NCI-H187 treated with DMSO at 0.1 percent for 48 hours (cell line): ENCODE measurements around the gene ADGRG1.

Experiments
- DNase-seq: peaks from one replicate; lab custom pipeline; 2025; lab: John Stamatoyannopoulos, UW

Gene ADGRG1

GRCh38 chr16:57648581-57649442 lies 20.4 kb downstream of the ADGRG1 start:
- DNase-seq, result peak; percentile 12

DNA sequence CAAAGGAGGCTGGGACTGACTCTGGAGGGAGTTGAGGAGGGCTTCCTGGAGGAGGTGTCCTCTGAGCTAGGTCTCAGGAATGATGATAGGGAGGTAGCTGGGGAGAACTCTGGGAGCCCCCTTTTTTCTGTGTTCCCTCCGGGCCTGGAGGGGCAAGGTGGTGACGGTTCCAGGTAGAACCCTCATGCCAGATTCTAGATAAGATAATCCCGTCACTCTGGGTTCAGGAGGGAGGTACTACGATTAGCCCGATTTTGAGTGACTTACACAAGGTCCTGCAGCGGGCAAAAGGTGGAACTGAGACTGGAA lies 21.0 kb downstream of the ADGRG1 start:
- no peak for DNase-seq

DNA sequence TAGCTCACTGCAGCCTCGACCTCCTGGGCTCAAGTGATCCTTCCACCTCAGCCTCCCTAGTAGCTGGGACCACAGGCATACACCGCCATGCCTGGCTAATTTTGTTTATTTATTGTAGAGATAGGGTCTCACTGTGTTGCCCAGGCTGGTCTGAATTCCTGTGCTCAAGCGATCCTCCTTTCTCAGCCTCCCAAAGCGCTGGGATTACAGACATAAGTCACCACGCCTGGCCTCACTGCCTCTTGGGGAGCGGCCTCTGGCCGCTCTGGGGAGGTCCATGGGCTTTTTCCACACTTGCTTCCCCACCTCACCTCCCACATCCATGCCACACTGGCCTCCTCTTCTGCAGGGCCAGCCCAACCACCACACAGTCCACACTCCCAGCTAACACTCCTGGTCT lies 21.4 kb downstream of the ADGRG1 start:
- DNase-seq, result no peak

DNA sequence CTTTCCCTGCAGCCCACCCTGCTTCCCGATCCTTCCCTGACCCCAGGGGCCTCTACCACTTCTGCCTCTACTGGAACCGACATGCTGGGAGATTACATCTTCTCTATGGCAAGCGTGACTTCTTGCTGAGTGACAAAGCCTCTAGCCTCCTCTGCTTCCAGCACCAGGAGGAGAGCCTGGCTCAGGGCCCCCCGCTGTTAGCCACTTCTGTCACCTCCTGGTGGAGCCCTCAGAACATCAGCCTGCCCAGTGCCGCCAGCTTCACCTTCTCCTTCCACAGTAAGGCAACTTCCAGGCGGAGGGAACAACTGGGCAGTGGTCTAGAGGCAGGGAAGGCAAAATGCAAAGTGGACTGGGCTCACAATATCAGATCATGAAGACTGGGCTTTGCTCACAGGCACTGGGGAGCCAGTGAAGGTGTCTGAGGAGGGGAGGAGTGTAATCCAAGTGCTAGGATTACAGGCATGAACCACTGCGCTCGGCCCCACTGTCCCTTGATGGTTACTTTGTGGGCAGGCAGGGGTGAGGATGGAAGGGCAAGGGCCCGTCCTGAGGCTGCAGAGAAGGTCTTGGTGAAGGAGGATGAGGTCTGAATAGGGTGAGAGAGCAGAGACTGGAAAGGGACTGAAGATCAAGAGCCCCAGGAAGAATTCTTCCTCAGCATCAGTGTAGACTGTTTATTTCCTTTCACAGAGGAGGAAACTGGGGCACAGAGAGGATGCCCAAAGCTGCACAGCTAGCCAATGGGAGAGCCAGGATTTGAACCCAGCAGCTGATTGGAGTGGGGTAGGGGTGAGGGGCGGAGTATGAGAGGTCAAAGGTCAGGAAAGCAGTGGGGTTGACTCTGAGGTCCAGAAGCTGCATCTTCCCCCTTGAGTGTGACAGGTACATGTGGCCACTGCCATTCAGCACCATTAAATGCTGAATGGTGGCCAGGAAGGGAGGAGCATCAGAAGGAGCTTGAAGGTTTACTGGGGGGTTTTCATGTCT lies 23.2 kb downstream of the ADGRG1 start:
- DNase-seq, result no peak

GRCh38 chr16:57652695-57653471 lies 24.5 kb downstream of the ADGRG1 start:
- DNase-seq, result no peak

DNA sequence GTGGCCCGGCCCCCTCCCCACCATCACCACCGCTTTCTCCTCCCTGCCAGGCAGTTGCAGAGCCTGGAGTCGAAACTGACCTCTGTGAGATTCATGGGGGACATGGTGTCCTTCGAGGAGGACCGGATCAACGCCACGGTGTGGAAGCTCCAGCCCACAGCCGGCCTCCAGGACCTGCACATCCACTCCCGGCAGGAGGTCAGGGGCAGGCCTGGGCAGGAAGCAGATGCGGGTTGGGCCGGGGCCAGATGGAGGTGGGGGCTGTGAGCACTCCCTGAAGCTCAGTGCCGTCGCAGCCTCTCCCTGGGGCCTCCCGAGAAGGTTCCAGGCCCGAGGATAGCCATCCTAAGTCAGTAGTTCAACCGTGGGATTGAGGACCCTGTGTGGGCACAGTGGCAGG lies 25.5 kb downstream of the ADGRG1 start:
- no peak for DNase-seq

GRCh38 chr16:57656342-57656955 lies 28.0 kb downstream of the ADGRG1 start:
- no peak for DNase-seq

DNA sequence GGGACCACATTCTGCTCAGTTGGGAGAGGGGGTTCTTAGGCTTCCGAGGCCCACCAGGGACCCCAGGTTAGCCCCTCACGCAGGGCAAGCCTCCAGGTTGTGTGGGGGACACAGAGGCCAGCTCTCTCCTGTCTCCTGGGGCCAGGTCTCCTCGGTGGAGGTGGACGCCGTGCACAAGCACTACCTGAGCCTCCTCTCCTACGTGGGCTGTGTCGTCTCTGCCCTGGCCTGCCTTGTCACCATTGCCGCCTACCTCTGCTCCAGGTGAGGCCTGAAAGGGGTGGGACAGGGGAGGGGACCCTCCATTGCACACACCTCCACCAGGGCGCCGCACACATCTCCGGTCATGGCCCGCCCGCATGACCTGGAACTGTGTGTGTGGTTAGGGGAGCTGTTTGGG lies 28.8 kb downstream of the ADGRG1 start:
- no peak for DNase-seq

DNA sequence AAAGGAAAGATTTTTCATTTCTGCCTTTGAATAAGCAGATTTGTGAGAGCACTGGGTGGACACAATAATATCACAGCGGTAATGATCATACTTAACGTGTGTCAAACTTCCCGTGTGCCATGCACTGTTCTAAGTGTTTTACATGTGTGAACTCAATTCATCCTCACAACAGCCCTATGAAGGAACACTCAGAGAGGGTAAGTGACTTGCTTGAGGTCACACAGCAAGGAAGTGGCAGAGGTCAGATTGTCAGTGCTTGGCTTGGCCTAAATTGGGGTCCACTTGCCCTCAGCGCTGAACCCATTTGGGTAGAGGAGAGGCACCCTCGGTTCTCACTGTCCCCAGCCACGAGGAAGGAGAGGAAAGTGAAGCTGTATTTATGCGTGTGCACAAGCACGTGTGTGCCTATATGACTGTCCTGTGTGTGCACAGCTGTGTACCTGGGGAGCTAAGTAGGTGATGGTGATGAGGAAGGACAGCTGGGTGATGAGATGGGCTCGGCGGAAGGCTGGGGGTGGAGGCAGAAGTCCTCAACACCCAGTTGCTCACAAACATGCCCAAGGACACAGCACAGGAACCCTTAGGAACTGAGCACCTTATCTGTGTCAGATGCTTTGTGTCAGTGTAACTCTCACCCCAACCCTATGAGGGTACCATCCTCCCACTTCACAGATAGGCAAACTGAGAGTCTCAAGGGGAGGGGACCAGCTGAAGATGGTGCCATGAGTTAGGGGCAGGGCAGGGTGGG lies 29.9 kb downstream of the ADGRG1 start:
- DNase-seq, result no peak

DNA sequence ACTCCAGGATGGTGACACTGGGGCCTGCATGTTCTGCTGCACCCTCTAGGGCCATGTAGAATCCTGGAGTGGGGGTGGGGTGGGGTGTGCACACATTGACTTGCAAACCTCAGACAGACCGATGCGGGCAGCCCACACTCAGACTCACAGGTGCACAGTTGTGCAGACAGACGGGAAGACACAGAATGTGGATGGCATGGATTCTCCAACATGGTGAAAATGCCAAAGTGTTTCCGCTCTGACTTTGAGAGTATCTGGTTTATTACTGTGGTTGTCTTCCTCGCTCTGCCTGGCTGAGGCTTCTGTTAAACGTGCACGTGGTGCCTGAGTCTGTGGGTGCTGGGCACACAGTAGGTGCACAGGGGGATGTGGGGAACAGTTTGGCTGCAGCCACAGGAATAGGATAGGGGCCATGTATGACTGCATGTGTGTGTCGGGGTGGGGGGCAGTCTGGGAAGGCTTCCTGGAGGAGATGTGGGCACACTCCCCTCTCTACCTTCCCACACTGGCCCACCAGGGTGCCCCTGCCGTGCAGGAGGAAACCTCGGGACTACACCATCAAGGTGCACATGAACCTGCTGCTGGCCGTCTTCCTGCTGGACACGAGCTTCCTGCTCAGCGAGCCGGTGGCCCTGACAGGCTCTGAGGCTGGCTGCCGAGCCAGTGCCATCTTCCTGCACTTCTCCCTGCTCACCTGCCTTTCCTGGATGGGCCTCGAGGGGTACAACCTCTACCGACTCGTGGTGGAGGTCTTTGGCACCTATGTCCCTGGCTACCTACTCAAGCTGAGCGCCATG lies 30.6 kb downstream of the ADGRG1 start:
- no peak for DNase-seq

- no peak for DNase-seq
These were observed 32.5 kb downstream of the ADGRG1 start for GRCh38 chr16:57660715-57661463.

- DNase-seq, result no peak
These were observed 33.1 kb downstream of the ADGRG1 start for GRCh38 chr16:57661510-57661909.

DNA sequence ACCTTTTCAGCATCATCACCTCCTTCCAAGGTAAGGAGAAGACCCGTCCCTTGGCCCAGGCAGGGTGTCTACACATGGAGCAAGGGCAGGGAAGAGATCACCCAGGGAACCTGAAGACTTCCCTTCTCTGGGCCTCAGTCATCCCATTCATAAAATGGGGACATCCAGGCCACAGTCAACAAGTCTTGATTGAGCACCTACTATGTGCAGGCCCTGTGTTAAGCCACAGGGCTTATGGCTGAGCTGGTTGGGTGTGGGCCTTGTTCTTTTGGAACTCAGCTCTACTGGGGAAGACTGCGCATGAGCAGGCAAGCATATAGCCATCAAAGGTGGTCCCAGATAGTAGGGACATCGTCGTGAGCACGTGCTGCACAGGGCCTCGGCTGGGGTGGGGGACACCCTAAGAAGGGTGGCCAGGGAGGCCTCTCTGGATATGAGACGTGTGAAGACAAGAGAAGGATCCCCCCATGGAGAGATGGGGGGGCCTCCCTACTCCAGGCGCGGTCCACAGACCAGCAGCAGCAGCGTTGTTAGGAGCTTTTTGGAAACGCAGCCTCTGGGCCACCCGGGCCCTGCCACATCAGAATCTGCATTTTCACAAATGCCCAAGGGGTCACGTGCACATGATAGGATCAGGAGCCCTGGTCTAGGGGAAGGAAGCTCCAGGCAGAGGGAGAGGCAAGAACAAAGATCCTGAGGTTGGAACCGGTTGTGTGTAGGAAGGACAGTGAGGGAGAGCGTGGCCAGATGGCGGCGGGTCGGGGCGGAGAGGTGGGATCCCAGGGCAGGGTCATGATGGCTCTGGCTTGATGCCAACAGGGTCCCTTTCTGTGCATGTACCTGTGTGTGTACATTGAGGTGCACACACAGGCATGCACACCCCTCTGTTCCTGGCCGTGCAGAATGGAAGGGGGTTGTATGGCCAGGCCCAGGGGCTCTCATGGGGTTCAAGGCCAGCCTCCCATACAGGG lies 33.8 kb downstream of the ADGRG1 start:
- DNase-seq, result no peak

GRCh38 chr16:57663436-57663835 lies 35.0 kb downstream of the ADGRG1 start:
- DNase-seq, result no peak

GRCh38 chr16:57663917-57664661 lies 35.7 kb downstream of the ADGRG1 start:
- no peak for DNase-seq

DNA sequence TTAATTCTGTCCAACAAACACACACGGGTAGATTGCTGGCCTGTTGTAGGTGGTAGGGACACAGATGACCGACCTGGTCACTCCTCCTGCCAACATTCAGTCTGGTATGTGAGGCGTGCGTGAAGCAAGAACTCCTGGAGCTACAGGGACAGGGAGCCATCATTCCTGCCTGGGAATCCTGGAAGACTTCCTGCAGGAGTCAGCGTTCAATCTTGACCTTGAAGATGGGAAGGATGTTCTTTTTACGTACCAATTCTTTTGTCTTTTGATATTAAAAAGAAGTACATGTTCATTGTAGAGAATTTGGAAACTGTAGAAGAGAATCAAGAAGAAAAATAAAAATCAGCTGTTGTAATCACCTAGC lies 36.2 kb downstream of the ADGRG1 start:
- DNase-seq, result no peak

GRCh38 chr16:57665541-57665940 lies 37.1 kb downstream of the ADGRG1 start:
- no peak for DNase-seq
